HTR-8/SVneo (cell line): ENCODE measurements around the gene FLVCR1.

Source experiments
- DNase-seq: peaks from one replicate; pipeline ENCODE4 v3.0.0; 2011; ENCODE audit warnings: low spot score, mixed read lengths; ENCODE audit not compliant: insufficient read length
- FAIRE-seq: peaks from 2 replicates; lab custom pipeline; 2011; peaks lifted over from hg19 to GRCh38; lab: Jason Lieb, UNC

Gene FLVCR1

GRCh38 chr1:212942679-212943392 is 84.8 kb downstream of the FLVCR1 start:
- FAIRE-seq, result no peak

GRCh38 chr1:212943393-212943710 is 85.3 kb downstream of the FLVCR1 start:
- FAIRE-seq (no peak), DNase-seq (no peak)

More at GRCh38 chr1:212942679-212943392, 84.8 kb downstream of the FLVCR1 start:
- DNase-seq, result no peak

DNA sequence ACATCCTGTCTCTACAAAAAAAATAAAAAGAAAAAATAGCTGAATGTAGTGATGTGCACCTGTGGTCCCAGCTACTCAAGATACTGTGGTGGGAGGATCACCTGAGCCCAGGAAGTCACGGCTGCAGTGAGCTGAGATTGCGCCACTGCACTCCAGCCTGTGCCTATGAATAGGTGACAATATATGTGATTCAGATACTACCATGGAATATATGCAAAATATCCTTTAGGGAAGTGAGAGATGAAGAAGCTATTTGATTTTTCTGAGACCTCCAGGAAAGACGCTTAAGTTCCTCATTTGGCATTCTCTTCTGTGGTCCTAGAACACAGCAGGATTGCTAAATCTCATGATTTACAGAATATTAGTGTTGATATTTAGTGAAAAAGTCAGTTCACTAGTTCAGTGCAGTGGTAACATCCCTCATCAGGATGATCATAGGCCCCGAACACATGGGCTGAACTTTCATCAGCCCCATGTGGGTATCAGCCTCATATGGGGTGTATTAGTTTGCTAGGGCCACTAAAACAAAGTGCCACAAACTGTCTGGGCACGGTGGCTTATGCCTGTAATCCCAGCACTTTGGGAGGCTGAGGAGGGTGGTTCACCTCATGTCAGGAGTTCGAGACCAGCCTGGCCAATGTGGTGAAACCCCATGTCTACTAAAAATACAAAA is 86.3 kb downstream of the FLVCR1 start:
- no peak for DNase-seq
- FAIRE-seq, result no peak

GRCh38 chr1:212945056-212945455 is 87.0 kb downstream of the FLVCR1 start:
- FAIRE-seq, result no peak
- no peak for DNase-seq

GRCh38 chr1:212945463-212946160 is 87.5 kb downstream of the FLVCR1 start:
- DNase-seq (no peak), FAIRE-seq (no peak)

GRCh38 chr1:212946872-212947271 is 88.8 kb downstream of the FLVCR1 start:
- FAIRE-seq (no peak), DNase-seq (no peak)
